H9 (cell line): ENCODE data around the gene CAVIN2. TPM values are rescaled to one million over a fixed set of nuclear protein-coding genes. Genes with fewer than 3 reads are reported as not detected.

ENCODE experiments used
- DNase-seq: peaks from one replicate; pipeline ENCODE4 v3.0.0-alpha.2; 2017
- H2AFZ ChIP-seq: one replicate; pipeline ENCODE4 v1.6.1; 2013; ENCODE audit warnings: mild to moderate bottlenecking, low read length, control low read depth, moderate library complexity
- H2AK5ac ChIP-seq: 2 replicates; pipeline ENCODE4 v1.6.1; 2013; ENCODE audit warnings: low read length, control low read depth, mixed read lengths; ENCODE audit not compliant: insufficient read length
- H2BK120ac ChIP-seq: one replicate; pipeline ENCODE4 v1.6.1; 2013; ENCODE audit warnings: low read depth, mild to moderate bottlenecking, low read length, control low read depth, inconsistent platforms; ENCODE audit not compliant: poor library complexity, severe bottlenecking
- H2BK12ac ChIP-seq: 2 replicates; pipeline ENCODE4 v1.6.1; 2013; ENCODE audit warnings: low read length, control low read depth, mixed read lengths, low read depth; ENCODE audit not compliant: insufficient read length
- H2BK15ac ChIP-seq: 2 replicates; pipeline ENCODE4 v1.6.1; 2013; ENCODE audit warnings: low read depth, low read length, control low read depth
- H2BK20ac ChIP-seq: one replicate; pipeline ENCODE4 v1.6.1; 2013; ENCODE audit warnings: low read depth, mild to moderate bottlenecking, low read length, control low read depth, inconsistent platforms; ENCODE audit not compliant: poor library complexity, severe bottlenecking
- H2BK5ac ChIP-seq: 2 replicates; pipeline ENCODE4 v1.6.1; 2013; ENCODE audit warnings: low read length, control low read depth, mixed read lengths; ENCODE audit not compliant: insufficient read length
- H3K14ac ChIP-seq: 2 replicates; pipeline ENCODE4 v1.6.1; 2013; ENCODE audit warnings: low read length, control low read depth; ENCODE audit not compliant: insufficient read depth
- H3K18ac ChIP-seq: 2 replicates; pipeline ENCODE4 v1.6.1; 2013; ENCODE audit warnings: low read depth, mild to moderate bottlenecking, mixed read lengths, low read length, control low read depth; ENCODE audit not compliant: insufficient read length
- H3K23ac ChIP-seq: 2 replicates; pipeline ENCODE4 v1.6.1; 2013; ENCODE audit warnings: low read length, control low read depth, mixed read lengths, low read depth; ENCODE audit not compliant: insufficient read length
- H3K23me2 ChIP-seq: 2 replicates; pipeline ENCODE4 v1.6.1; 2013; ENCODE audit warnings: low read depth, mild to moderate bottlenecking, mixed read lengths, low read length, control low read depth; ENCODE audit not compliant: insufficient read length, poor library complexity, severe bottlenecking
- H3K27ac ChIP-seq: 2 replicates; pipeline ENCODE4 v1.5.1; 2013; ENCODE audit warnings: low read length, control low read depth, mixed read lengths, low read depth; ENCODE audit not compliant: insufficient read length
- H3K27me3 ChIP-seq: 2 replicates; pipeline ENCODE4 v1.6.1; 2013; ENCODE audit warnings: low read length, control low read depth, inconsistent platforms; ENCODE audit not compliant: insufficient read depth
- H3K4ac ChIP-seq: 2 replicates; pipeline ENCODE4 v1.6.1; 2013; ENCODE audit warnings: low read depth, mild to moderate bottlenecking, control low read depth, inconsistent platforms, low read length, moderate library complexity
- H3K4me1 ChIP-seq: 2 replicates; pipeline ENCODE4 v1.6.1; 2013; ENCODE audit warnings: low read length, control low read depth, inconsistent platforms; ENCODE audit not compliant: insufficient read depth
- H3K4me2 ChIP-seq: 2 replicates; pipeline ENCODE4 v1.6.1; 2013; ENCODE audit warnings: low read length, control low read depth, mixed read lengths; ENCODE audit not compliant: insufficient read length, insufficient read depth
- H3K56ac ChIP-seq: 2 replicates; pipeline ENCODE4 v1.6.1; 2013; ENCODE audit warnings: low read depth, mild to moderate bottlenecking, mixed read lengths, low read length, control low read depth; ENCODE audit not compliant: insufficient read length
- H3K79me1 ChIP-seq: 2 replicates; pipeline ENCODE4 v1.6.1; 2013; ENCODE audit warnings: low read depth, mild to moderate bottlenecking, moderate library complexity, low read length, control low read depth, inconsistent platforms; ENCODE audit not compliant: insufficient read depth, poor library complexity, severe bottlenecking
- H3K79me2 ChIP-seq: 2 replicates; pipeline ENCODE4 v1.6.1; 2013; ENCODE audit warnings: low read length, control low read depth, inconsistent platforms; ENCODE audit not compliant: insufficient read depth
- H3K9ac ChIP-seq: 2 replicates; pipeline ENCODE4 v1.6.1; 2013; ENCODE audit warnings: low read length, control low read depth, mixed read lengths; ENCODE audit not compliant: insufficient read length; ENCODE audit errors: extremely low read depth
- H3K9me3 ChIP-seq: one replicate; pipeline ENCODE4 v1.6.1; 2013; ENCODE audit warnings: low read depth, low read length, inconsistent platforms; ENCODE audit not compliant: control insufficient read depth
- H3T11ph ChIP-seq: one replicate; pipeline ENCODE4 v1.6.1; 2013; ENCODE audit warnings: mild to moderate bottlenecking, low read length, control low read depth, inconsistent platforms
- H4K20me1 ChIP-seq: one replicate; pipeline ENCODE4 v1.6.1; 2013; ENCODE audit not compliant: control insufficient read depth, insufficient read length, insufficient read depth
- H4K5ac ChIP-seq: 2 replicates; pipeline ENCODE4 v1.6.1; 2013; ENCODE audit warnings: low read depth, mild to moderate bottlenecking, mixed read lengths, low read length, control low read depth; ENCODE audit not compliant: insufficient read length
- H4K8ac ChIP-seq: replicated peaks from 2 replicates; pipeline ENCODE4 v1.6.1; 2013; ENCODE audit warnings: low read length, control low read depth, mixed read lengths, low read depth; ENCODE audit not compliant: insufficient read length
- H4K91ac ChIP-seq: 2 replicates; pipeline ENCODE4 v1.6.1; 2013; ENCODE audit warnings: low read depth, mild to moderate bottlenecking, moderate library complexity, mixed read lengths, low read length, control low read depth; ENCODE audit not compliant: insufficient read length
- H3K27ac Mint-ChIP-seq, 3 experiments: 2 replicates in 2 of 3; 3 replicates in 1 of 3; pipeline ENCODE4 v1.8.0; 2020 to 2021; ENCODE audit warnings: mixed read lengths in 3 of 3, mild to moderate bottlenecking in 1 of 3, moderate library complexity in 1 of 3
- H3K27me3 Mint-ChIP-seq: 2 replicates; pipeline ENCODE4 v1.8.0; 2021; ENCODE audit warnings: low read depth, mild to moderate bottlenecking, moderate library complexity, mixed read lengths
- H3K36me3 Mint-ChIP-seq, 3 experiments: 2 replicates in 2 of 3; 3 replicates in 1 of 3; pipeline ENCODE4 v1.8.0; 2020 to 2021; ENCODE audit warnings: low read depth in 3 of 3, mixed read lengths in 3 of 3; ENCODE audit not compliant: insufficient read depth in 1 of 3
- H3K4me1 Mint-ChIP-seq, 2 experiments: 2 replicates each; pipeline ENCODE4 v1.8.0; 2020; ENCODE audit warnings: mixed read lengths in 2 of 2
- H3K4me3 Mint-ChIP-seq, 2 experiments: 2 replicates in 1 of 2; 3 replicates in 1 of 2; pipeline ENCODE4 v1.8.0; 2020 to 2021; ENCODE audit warnings: mild to moderate bottlenecking in 2 of 2, mixed read lengths in 2 of 2, moderate library complexity in 1 of 2
- H3K9me3 Mint-ChIP-seq, 2 experiments: 2 replicates in 1 of 2; 3 replicates in 1 of 2; pipeline ENCODE4 v1.8.0; 2020; ENCODE audit warnings: mild to moderate bottlenecking in 2 of 2, mixed read lengths in 2 of 2, moderate library complexity in 1 of 2
- CTCF ChIP-seq: fragments of 200-600 bp; sonication (generic); conservative IDR thresholded peaks from 3 replicates; pipeline ENCODE4 v1.8.0; 2021; ENCODE audit warnings: antibody characterized with exemption, mild to moderate bottlenecking
- WGBS: extraction: QIAGEN DNeasy Blood & Tissue Kit; methylation state at CpG from one replicate; pipeline ENCODE4 v1.1.7; 2013; ENCODE audit warnings: missing lambda C conversion rate, low lambda C conversion rate, mixed read lengths; ENCODE audit not compliant: insufficient read length; ENCODE audit errors: extremely low coverage; 5-methylcytosine and 5-hydroxymethylcytosine counted together
- total RNA-seq: library from RNA; stranded (reverse); gene quantifications from 2 replicates; pipeline ENCODE4 v1.2.1, GENCODE V29; 2021

The CAVIN2 gene
- total RNA-seq, 1 experiment from 2014 or later, result not detected

GRCh38 chr2:191894681-191895147, 47.8 kb upstream of the CAVIN2 start:
- H3K4me1 Mint-ChIP-seq, result peaks cover 6 to 8% of the 10 kb centered on the region in 2 experiments
- no peak overlapping the region for H3K4me3 Mint-ChIP-seq
- no peak overlapping the region; a peak in 1 of 7 replicates for H3K27ac Mint-ChIP-seq
- Histone ChIP-seq H3K23me2 (no peaks in the 10 kb centered on the region), H4K8ac (no peak overlapping the region), H3K79me2 (no peaks in the 10 kb centered on the region), H3K79me1 (no peaks in the 10 kb centered on the region), H3K9me3 (no peaks in the 10 kb centered on the region), H3K18ac (no peak overlapping the region), H2BK12ac (no peak overlapping the region), H3K56ac (no peak overlapping the region), H2AFZ (no peak overlapping the region), H4K5ac (no peak overlapping the region), H2BK120ac (no peak overlapping the region), H3K14ac (no peak overlapping the region), H3K27ac (no peak overlapping the region), H3K27me3 (no peaks in the 10 kb centered on the region), H2AK5ac (no peak overlapping the region), H3K4ac (no peak overlapping the region), H3K9ac (no peak overlapping the region), H3K4me2 (no peak overlapping the region), H4K20me1 (no peaks in the 10 kb centered on the region), H3T11ph (no peak overlapping the region), H3K4me1 (no peaks in the 10 kb centered on the region), H4K91ac (no peak overlapping the region), H2BK15ac (no peak overlapping the region), H3K23ac (no peak overlapping the region), H2BK5ac (no peak overlapping the region), H2BK20ac (no peak overlapping the region)
- H3K36me3 Mint-ChIP-seq, result peaks cover 0 to 11% (median 2%) of the 10 kb centered on the region in 3 experiments; a peak in 3 of 7 replicates
- TF ChIP-seq CTCF, result no peak
- no peaks in the 10 kb centered on the region for H3K27me3 Mint-ChIP-seq
- WGBS, result no CpG with 5 or more reads among the region's 3 CpGs
- H3K9me3 Mint-ChIP-seq, result peaks cover 4 to 9% of the 10 kb centered on the region in 2 experiments; a peak in 4 of 5 replicates
- DNase-seq, result no peak
